ENCODE results near the gene INPP4B. TPM values are rescaled to one million over a fixed set of nuclear protein-coding genes. Genes with fewer than 3 reads are reported as not detected.

Gene INPP4B
- total and polyA plus RNA-seq, 2 of the 4 experiments (the other 2 are of a cell fraction): 1.8 to 14.0 TPM

DNA sequence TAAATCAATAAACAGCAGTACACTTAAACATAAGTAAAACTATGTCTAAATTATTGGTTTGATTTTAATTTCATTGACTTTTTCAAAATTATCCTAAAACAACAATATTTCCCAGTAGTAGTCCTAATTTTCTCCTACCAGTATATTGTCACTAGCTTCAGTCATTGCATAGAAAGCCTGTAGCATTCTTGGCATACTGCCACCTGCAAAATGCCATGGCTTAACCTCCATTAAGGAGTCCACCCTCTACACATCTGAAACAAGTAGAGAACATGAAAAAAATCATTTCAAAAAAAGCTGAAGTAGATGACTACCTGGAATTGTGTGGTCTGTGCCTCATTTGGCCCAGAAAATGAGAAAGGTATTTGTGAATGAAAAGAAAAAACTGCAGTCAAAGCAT, 348.5 kb downstream of the INPP4B start:
- no peak overlapping the region for H3K56ac ChIP-seq (ENCODE audit: extremely low read depth, insufficient read depth, low read length)
- no peak overlapping the region for H3K4me2 ChIP-seq (ENCODE audit: low read depth, low read length)
- TF ChIP-seq FOS (IDR thresholded peaks at IDR 0.05; ENCODE audit: low read depth, low read length): no peak
- TF ChIP-seq NFE2L2 (IDR thresholded peaks at IDR 0.05; ENCODE audit: low read depth, low read length): no peak
- TF ChIP-seq, protein P1, sequence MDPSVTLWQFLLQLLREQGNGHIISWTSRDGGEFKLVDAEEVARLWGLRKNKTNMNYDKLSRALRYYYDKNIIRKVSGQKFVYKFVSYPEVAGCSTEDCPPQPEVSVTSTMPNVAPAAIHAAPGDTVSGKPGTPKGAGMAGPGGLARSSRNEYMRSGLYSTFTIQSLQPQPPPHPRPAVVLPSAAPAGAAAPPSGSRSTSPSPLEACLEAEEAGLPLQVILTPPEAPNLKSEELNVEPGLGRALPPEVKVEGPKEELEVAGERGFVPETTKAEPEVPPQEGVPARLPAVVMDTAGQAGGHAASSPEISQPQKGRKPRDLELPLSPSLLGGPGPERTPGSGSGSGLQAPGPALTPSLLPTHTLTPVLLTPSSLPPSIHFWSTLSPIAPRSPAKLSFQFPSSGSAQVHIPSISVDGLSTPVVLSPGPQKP (IDR thresholded peaks at IDR 0.05; ENCODE audit: borderline replicate concordance, low read depth, low read length): no peak
- TF ChIP-seq POLR2A (IDR thresholded peaks at IDR 0.05; ENCODE audit: low read depth, low read length): no peak
- TF ChIP-seq RFX5 (IDR thresholded peaks at IDR 0.05; ENCODE audit: low read depth, low read length): no peak
- no peak for TF ChIP-seq RCOR1 (IDR thresholded peaks at IDR 0.05; ENCODE audit: insufficient replicate concordance, low read length)
- TF ChIP-seq, protein P2, sequence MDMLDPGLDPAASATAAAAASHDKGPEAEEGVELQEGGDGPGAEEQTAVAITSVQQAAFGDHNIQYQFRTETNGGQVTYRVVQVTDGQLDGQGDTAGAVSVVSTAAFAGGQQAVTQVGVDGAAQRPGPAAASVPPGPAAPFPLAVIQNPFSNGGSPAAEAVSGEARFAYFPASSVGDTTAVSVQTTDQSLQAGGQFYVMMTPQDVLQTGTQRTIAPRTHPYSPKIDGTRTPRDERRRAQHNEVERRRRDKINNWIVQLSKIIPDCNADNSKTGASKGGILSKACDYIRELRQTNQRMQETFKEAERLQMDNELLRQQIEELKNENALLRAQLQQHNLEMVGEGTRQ (IDR thresholded peaks at IDR 0.05; ENCODE audit: low read depth, low read length): no peak
- H2AFZ ChIP-seq (replicated peaks; ENCODE audit: low read length, poor library complexity): no peak overlapping the region
- no peak for DNase-seq
- CTCF ChIA-PET: no interaction called here
- H3K4me3 ChIP-seq (ENCODE audit: insufficient read depth, low read depth, low read length): no peak overlapping the region
- no peak overlapping the region for H4K5ac ChIP-seq (ENCODE audit: low read depth, low read length)
- H2BK15ac ChIP-seq (ENCODE audit: low read depth, low read length): no peak overlapping the region
- BruUV-seq (replicated peaks): no TSS peak
- H4K20me1 ChIP-seq (ENCODE audit: insufficient read depth, low read length): no peaks in the 10 kb centered on the region
- no peak overlapping the region for H3K18ac ChIP-seq (ENCODE audit: low read depth, low read length)
- intact Hi-C loops (cut with micrococcal nuclease) (no loop called here), in situ Hi-C loops (cut with MboI; ENCODE audit: low sequenced_read_pairs) (no loop called here), dilution Hi-C loops (cut with HindIII; ENCODE audit: low sequenced_read_pairs, unreplicated experiment) (no loop called here)
- H2AK9ac ChIP-seq (replicated peaks; ENCODE audit: low read depth, low read length, poor library complexity): no peak overlapping the region
- H3K4ac ChIP-seq (ENCODE audit: low read depth, low read length): no peak overlapping the region
- POLR2A ChIA-PET (ENCODE audit: unreplicated experiment): no interaction called here
- H2BK20ac ChIP-seq (ENCODE audit: low read depth, low read length): no peak overlapping the region
- no peaks in the 10 kb centered on the region for H3K36me3 ChIP-seq (ENCODE audit: control insufficient read depth, insufficient read depth, low read length)
- no peak overlapping the region for H2BK120ac ChIP-seq (ENCODE audit: low read depth, low read length)
- no peak overlapping the region for H4K8ac ChIP-seq (ENCODE audit: low read depth in 2 of 2, low read length in 2 of 2)
- no peak overlapping the region for H3K23ac ChIP-seq (ENCODE audit: low read depth, low read length)
- no peak overlapping the region for H3K14ac ChIP-seq (replicated peaks; ENCODE audit: low read depth, low read length)
- ATAC-seq (ENCODE audit: low read depth): no peak
- no peaks in the 10 kb centered on the region for H3K79me1 ChIP-seq (ENCODE audit: low read depth in 1 of 2, low read length in 2 of 2)
- no peaks in the 10 kb centered on the region; the same call in 1 of the 2 replicates for H3K4me1 ChIP-seq (ENCODE audit: control insufficient read depth, insufficient read depth, low read length)
- no peak overlapping the region for H2AK5ac ChIP-seq (ENCODE audit: low read depth, low read length)
- H3K27ac ChIP-seq (ENCODE audit: insufficient read depth, low read length): no peak overlapping the region
- H3K27me3 ChIP-seq (ENCODE audit: control insufficient read depth, insufficient read depth, low read length): no peaks in the 10 kb centered on the region
- no peak overlapping the region for H2BK5ac ChIP-seq (ENCODE audit: low read depth, low read length, poor library complexity, severe bottlenecking)
- H3K9ac ChIP-seq (ENCODE audit: low read depth, low read length): no peak overlapping the region
- no peaks in the 10 kb centered on the region; the same call in 1 of the 2 replicates for H3K9me1 ChIP-seq (ENCODE audit: insufficient read depth, low read length)
- H4K91ac ChIP-seq (ENCODE audit: insufficient read depth, low read depth, low read length): no peak overlapping the region
- no peaks in the 10 kb centered on the region for H3K9me3 ChIP-seq (ENCODE audit: control insufficient read depth, insufficient read depth, low read length)
